Muscle of leg (tissue), 11 donors: ENCODE data around the gene CCNB1IP1. TPM values are rescaled to one million over a fixed set of nuclear protein-coding genes. Genes with fewer than 3 reads are reported as not detected.
"Not testable (repeated sequence)": the region's sequence is repeated elsewhere in the genome, so short reads cannot be mapped to it uniquely, and the experiment has no call there.

Source experiments
- DNase-seq: peaks from one replicate; pipeline ENCODE4 v3.0.0; 2013
- H3K27ac ChIP-seq: one replicate; pipeline ENCODE4 v1.5.1; 2013; ENCODE audit warnings: mild to moderate bottlenecking, low read length, control low read depth
- H3K27me3 ChIP-seq: one replicate; pipeline ENCODE4 v1.6.1; 2013; ENCODE audit warnings: low read length; ENCODE audit not compliant: control insufficient read depth, insufficient read depth
- H3K36me3 ChIP-seq: one replicate; pipeline ENCODE4 v1.6.1; 2013; ENCODE audit warnings: low read length; ENCODE audit not compliant: control insufficient read depth, insufficient read depth
- H3K4me1 ChIP-seq: one replicate; pipeline ENCODE4 v1.6.1; 2013; ENCODE audit warnings: low read length; ENCODE audit not compliant: control insufficient read depth, insufficient read depth
- H3K4me3 ChIP-seq: one replicate; pipeline ENCODE4 v1.5.1; 2013; ENCODE audit warnings: low read length, control low read depth
- H3K9me3 ChIP-seq: replicated peaks from 2 replicates; pipeline ENCODE4 v1.6.1; 2013; ENCODE audit warnings: low read depth, low read length; ENCODE audit not compliant: control insufficient read depth
- WGBS: methylation state at CpG from one replicate; pipeline ENCODE4 v1.1.5; 2013; ENCODE audit warnings: missing lambda C conversion rate; ENCODE audit not compliant: insufficient coverage; 5-methylcytosine and 5-hydroxymethylcytosine counted together
- polyA plus RNA-seq, 8 donors: library from polyadenylated mRNA; unstranded; fragments of 120-200 nt; gene quantifications; one replicate each; pipeline versions ENCODE4 v1.2.1 to v1.2.3, GENCODE V29; 2013; ENCODE audit warnings: inconsistent platforms in 1 of 8, low replicate concordance in 1 of 8; ENCODE audit not compliant: insufficient read length in 8 of 8, insufficient read depth in 1 of 8
- total RNA-seq: library from RNA; stranded (reverse); fragments of 120-200 nt; gene quantifications from one replicate; pipeline ENCODE4 v1.2.4, GENCODE V29; 2013

CCNB1IP1 gene
- total and polyA plus RNA-seq, 9 donors = 51.5 to 76.1 (median 65.8) TPM

DNA sequence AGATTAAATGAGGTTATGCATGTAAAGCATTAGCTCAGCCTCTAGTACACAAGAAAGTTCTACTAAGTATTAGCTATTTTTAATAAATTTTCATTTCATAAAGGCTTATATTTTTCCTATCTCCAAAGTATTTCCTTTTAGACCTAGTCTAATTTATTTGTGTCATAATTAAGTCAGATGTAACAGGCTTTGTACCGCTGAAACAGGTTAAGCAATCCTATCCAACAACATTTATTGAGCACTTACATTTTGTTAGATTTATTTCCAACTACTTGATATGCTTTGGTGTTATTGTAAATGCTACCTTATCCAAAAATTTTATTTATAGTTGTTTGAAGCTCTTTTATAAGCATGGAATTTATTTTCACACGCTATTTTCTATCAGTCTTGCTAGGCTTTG, 8.6 kb upstream of the CCNB1IP1 start:
- Histone ChIP-seq H3K27me3 (peaks cover 2% of the 10 kb centered on the region), H3K9me3 (no peaks in the 10 kb centered on the region), H3K4me3 (peak overlapping the region; percentile 86), H3K36me3 (peaks cover 10% of the 10 kb centered on the region), H3K27ac (no peak overlapping the region), H3K4me1 (no peaks in the 10 kb centered on the region)
- DNase-seq = no peak
- no CpG with 5 or more reads among the region's 2 CpGs for WGBS

DNA sequence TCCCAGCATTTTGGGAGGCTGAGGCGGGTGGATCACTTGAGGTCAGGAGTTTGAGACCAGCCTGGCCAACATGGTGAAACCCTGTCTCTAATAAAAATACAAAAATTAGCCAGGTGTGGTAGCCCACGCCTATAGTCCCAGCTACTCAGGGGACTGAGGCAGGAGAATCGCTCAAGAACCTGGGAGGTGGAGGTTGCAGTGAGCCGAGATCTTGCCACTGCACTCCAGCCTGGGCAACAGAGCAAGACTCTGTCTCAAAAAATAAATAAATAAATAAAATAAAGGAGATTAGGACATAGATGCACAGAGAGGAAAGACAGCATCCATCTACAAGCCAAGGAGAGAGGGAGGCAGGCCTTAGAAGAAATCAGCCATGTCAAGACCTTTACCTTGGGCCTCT, 8.0 kb upstream of the CCNB1IP1 start:
- H3K27ac ChIP-seq, H3K36me3 ChIP-seq, DNase-seq, H3K4me1 ChIP-seq, H3K4me3 ChIP-seq, H3K27me3 ChIP-seq, H3K9me3 ChIP-seq: not testable (repeated sequence)
- whole genome bisulfite sequencing = 100% methylated on average over 1 of the region's 4 CpGs

DNA sequence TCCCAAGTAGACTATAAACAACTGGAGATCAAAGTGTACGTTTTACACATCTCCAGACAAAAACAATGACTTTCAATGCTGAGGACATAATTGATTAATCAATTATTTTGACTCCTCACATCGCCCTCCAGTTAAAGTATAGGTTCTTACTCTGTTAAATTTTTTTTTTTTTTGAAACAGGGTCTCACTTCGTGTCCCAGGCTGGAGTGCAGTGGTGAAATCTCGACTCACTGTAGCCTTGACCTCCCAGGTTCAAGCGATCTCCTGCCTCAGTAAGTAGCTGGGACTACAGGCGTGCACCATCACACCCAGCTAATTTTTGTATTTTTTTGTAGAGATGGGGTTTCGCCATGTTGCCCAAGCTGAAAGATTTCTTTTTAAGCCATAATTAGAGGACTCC, 938 bp upstream of the CCNB1IP1 start:
- DNase-seq = no peak
- Histone ChIP-seq H3K4me1 (peaks cover 2% of the 10 kb centered on the region), H3K36me3 (no peaks in the 10 kb centered on the region), H3K27ac (no peak overlapping the region), H3K4me3 (no peak overlapping the region), H3K9me3 (no peaks in the 10 kb centered on the region), H3K27me3 (peaks cover 2% of the 10 kb centered on the region)
- WGBS = no CpG with 5 or more reads among the region's 7 CpGs

DNA sequence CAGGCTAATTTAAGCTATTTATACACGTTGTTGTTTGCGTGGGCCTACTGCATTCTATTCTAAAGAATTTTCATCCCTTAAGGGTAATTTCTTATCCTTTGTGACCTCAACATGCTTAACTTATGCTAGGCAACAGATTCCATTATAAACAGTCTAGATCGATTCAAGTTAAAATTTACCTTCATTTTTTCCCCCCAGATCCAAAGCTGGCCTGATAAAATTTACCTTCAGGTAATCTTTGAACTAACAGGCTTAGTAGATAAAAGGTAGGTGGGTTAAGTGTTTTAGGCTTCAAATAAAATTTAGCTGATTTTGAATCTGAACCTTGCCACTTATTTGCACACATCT, 389 bp upstream of the CCNB1IP1 start:
- Histone ChIP-seq H3K36me3 (no peaks in the 10 kb centered on the region), H3K9me3 (no peaks in the 10 kb centered on the region), H3K27me3 (peaks cover 2% of the 10 kb centered on the region), H3K4me3 (peak overlapping the region; percentile 70), H3K27ac (peak overlapping the region; percentile 94), H3K4me1 (peaks cover 2% of the 10 kb centered on the region)
- no peak for DNase-seq
- no CpG with 5 or more reads among the region's 3 CpGs for WGBS

DNA sequence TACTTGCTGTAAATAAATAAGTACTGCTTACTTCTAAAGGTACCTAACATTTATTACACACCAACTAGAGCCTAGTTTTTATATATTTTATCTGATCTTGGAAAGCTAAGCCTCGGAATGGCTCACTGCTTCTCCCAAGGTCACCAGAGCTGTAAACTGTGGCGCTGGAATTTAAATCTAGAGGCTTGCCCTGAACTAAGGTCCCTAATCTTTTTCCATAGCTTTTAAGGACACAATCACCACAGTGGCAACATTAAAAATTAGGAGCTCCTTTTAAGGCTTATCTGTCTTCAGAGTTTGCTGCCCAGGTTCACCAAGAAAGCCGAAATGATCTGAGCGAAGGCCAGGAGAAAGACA, 670 bp downstream of the CCNB1IP1 start:
- no peaks in the 10 kb centered on the region for H3K9me3 ChIP-seq
- peaks cover 2% of the 10 kb centered on the region for H3K4me1 ChIP-seq

DNA sequence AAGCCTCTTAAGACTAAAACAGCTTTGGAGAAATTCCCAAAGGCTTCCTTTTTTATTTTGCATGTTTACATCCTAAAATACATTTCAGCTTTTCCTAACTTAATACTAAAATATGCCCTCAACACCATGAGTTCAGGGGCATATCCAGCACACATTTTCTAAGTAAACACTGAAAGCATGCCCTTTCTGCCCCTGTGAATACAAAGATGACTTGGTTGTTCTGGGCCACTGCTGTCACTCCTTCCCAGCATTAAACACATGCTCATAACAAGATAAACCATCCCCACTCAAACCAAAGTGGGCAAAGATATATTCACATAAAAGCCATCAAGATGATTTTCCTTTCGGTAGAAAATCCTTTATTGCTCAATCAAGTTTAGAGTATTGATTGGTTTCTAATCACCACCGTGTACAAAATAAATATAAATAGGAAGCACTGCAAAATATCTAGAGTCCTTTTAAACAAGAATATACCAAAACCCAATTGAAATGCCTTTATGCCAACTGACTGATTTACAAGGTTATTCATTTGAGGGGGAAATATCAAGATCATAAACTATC, 1.9 kb downstream of the CCNB1IP1 start:
- DNase-seq = no peak
- no CpG with 5 or more reads among the region's 2 CpGs for WGBS
- H3K4me3 ChIP-seq = no peak overlapping the region
- peaks cover 2% of the 10 kb centered on the region for H3K4me1 ChIP-seq
- H3K27me3 ChIP-seq = no peaks in the 10 kb centered on the region
- no peaks in the 10 kb centered on the region for H3K9me3 ChIP-seq
- H3K27ac ChIP-seq = no peak overlapping the region
- peaks cover 3% of the 10 kb centered on the region for H3K36me3 ChIP-seq

More for the DNA sequence above, 670 bp downstream of the CCNB1IP1 start:
- Histone ChIP-seq H3K36me3 (no peaks in the 10 kb centered on the region), H3K27me3 (no peaks in the 10 kb centered on the region), H3K4me3 (peak overlapping the region; percentile 70), H3K27ac (peak overlapping the region; percentile 94)
- WGBS = 0% methylated on average over 3 of the region's 4 CpGs
- no peak for DNase-seq

DNA sequence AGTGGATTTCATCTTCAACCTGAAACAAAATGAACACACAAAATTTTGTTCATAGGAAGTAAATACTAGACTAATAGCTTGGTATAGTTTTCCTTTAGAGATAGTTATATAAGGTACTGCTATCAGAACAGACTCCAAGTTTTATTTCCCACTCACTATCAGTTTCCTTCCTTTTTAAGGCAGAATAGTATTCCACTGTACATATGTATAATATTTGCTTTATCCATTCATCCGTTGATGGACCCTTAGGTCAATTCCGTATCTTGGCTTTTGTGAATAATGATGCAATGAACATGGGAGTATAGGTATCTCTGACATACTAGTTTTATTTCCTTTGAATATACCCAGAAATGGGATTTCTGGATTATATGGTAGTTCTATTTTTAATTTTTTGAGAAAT, 3.7 kb downstream of the CCNB1IP1 start:
- no peaks in the 10 kb centered on the region for H3K9me3 ChIP-seq
- H3K36me3 ChIP-seq = peaks cover 11% of the 10 kb centered on the region
- WGBS = no CpG with 5 or more reads among the region's 2 CpGs
- H3K4me3 ChIP-seq = no peak overlapping the region
- no peak overlapping the region for H3K27ac ChIP-seq
- H3K27me3 ChIP-seq = no peaks in the 10 kb centered on the region
- H3K4me1 ChIP-seq = peaks cover 2% of the 10 kb centered on the region
- DNase-seq = no peak

DNA sequence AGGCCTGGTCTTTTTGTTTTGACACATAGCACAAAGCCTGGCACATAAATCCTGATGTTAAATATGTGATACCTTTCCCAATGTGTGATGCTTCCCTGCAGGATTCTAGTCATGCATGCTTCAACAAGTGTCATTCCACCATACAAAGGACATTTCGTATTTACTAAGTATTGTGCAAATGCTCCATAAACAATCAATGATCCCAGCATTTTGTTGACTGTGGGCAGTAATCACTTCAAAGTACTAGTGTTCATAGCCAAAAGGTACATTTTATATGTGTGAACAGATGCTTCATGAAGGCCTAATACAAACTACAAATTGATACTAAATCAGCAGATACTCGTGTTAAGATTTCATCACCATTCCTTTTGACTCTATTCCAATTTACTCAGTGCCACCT, 4.4 kb downstream of the CCNB1IP1 start:
- no CpG with 5 or more reads among the region's 2 CpGs for WGBS

DNA sequence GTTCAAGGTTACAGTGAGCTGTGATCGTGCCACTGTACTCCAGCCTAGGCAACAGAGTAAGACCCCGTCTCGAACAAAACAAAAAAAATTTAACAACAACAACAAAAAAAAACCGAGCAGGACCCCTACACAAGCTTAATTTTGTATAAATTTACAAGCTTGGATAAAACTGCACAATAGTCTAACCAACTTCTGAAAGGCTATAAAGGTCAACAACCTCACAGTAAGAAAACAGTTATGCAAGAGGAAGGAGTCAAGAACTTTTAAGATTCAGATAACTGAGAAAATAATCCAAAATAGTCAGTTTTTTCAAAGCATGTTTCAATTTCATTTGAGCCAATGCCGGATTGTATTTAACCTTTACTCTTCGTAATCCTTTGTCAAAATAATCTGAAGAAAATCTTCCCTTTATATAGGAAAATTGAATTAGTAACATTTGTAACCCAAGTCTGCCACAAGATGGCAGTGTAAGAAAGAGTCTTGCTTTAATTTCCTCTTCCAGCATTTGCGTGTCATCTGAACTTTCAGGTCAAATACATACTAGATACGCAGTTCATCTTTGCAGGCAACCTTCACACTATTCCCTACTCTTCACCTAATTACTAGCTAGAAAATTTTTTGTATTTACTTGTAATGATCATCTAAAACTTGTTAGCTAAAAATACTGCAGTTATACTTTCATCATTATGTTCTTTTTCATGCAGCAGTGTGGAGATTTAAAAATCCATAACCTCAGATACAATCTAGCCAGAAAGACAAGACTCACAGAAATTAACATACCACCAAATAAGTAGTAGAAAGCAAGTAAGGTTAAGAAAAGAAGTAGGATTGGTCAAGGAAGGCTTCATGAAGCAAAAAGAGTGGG, 5.8 kb downstream of the CCNB1IP1 start:
- H3K36me3 ChIP-seq = peaks cover 20% of the 10 kb centered on the region
- no peaks in the 10 kb centered on the region for H3K27me3 ChIP-seq
- peak; percentile 82 for DNase-seq
- H3K27ac ChIP-seq = no peak overlapping the region
- H3K9me3 ChIP-seq = no peaks in the 10 kb centered on the region
- H3K4me1 ChIP-seq = no peaks in the 10 kb centered on the region
- WGBS = no CpG with 5 or more reads among the region's 8 CpGs
- no peak overlapping the region for H3K4me3 ChIP-seq

More for the DNA sequence above, 4.4 kb downstream of the CCNB1IP1 start:
- no peak for DNase-seq
- H3K9me3 ChIP-seq = no peaks in the 10 kb centered on the region
- no peaks in the 10 kb centered on the region for H3K27me3 ChIP-seq
- peaks cover 2% of the 10 kb centered on the region for H3K4me1 ChIP-seq
- H3K36me3 ChIP-seq = peaks cover 11% of the 10 kb centered on the region
- no peak overlapping the region for H3K4me3 ChIP-seq
- no peak overlapping the region for H3K27ac ChIP-seq

DNA sequence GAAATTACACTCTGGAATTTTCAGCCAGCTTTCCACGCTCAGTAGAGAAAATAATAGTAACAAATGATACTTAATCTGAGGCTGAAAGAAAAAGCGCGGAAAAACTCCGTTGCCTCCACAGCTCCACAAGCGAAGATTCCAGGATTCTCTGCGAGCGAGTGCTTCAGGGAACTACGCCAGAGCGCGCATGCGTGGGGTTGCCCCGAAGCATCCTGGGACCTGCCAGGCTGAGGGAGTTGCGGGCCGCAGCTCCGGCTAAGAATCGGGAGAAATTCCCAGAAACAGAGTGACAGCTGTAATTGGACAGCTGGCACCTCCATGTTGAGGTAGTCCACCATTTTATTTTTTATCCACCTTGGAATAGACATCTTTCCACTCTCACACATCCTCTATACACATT, 15.4 kb downstream of the CCNB1IP1 start:
- WGBS = 97% methylated on average over 11 of the region's 16 CpGs
- Histone ChIP-seq H3K4me3 (no peak overlapping the region), H3K27ac (no peak overlapping the region), H3K27me3 (no peaks in the 10 kb centered on the region), H3K36me3 (peaks cover 35% of the 10 kb centered on the region), H3K4me1 (no peaks in the 10 kb centered on the region), H3K9me3 (no peaks in the 10 kb centered on the region)
- DNase-seq = no peak
